CD4-positive, alpha-beta T cell treated with Interleukin-1 beta for 1 hour (primary cell): ENCODE data around the gene MED15.
"Not testable (repeated sequence)": the region's sequence is repeated elsewhere in the genome, so short reads cannot be mapped to it uniquely, and the experiment has no call there.

Experiments used
- DNase-seq, 2 donors: peaks; one replicate each; pipeline ENCODE4 v3.0.0-alpha.2; 2020 to 2022

MED15 gene

GRCh38 chr22:20587206-20587958 lies 80.0 kb downstream of the MED15 start:
- DNase-seq = no peak

GRCh38 chr22:20588092-20588842 lies 80.9 kb downstream of the MED15 start:
- DNase-seq = no peak

GRCh38 chr22:20588843-20589581 lies 81.6 kb downstream of the MED15 start:
- DNase-seq = no peak

GRCh38 chr22:20589614-20590476 lies 82.4 kb downstream of the MED15 start:
- DNase-seq = no peak

- no peak for DNase-seq
Measured at GRCh38 chr22:20590477-20591294, 83.3 kb downstream of the MED15 start.

- no peak for DNase-seq
Measured at GRCh38 chr22:20591295-20591645, 83.9 kb downstream of the MED15 start.

GRCh38 chr22:20591660-20592310 lies 84.4 kb downstream of the MED15 start:
- no peak for DNase-seq

GRCh38 chr22:20594038-20594437 lies 86.6 kb downstream of the MED15 start:
- DNase-seq = not testable (repeated sequence)

- DNase-seq = not testable (repeated sequence)
Measured at GRCh38 chr22:20594486-20594885, 87.1 kb downstream of the MED15 start.

GRCh38 chr22:20595461-20595860 lies 88.1 kb downstream of the MED15 start:
- DNase-seq = no peak

- no peak for DNase-seq
Measured at GRCh38 chr22:20599117-20599516, 91.7 kb downstream of the MED15 start.

- DNase-seq = no peak
Measured at GRCh38 chr22:20600137-20600673, 92.8 kb downstream of the MED15 start.

- no peak for DNase-seq
Measured at GRCh38 chr22:20601308-20601707, 93.9 kb downstream of the MED15 start.

GRCh38 chr22:20602609-20603164 lies 95.3 kb downstream of the MED15 start:
- no peak for DNase-seq

GRCh38 chr22:20604092-20604747 lies 96.8 kb downstream of the MED15 start:
- DNase-seq = no peak

- no peak for DNase-seq
Measured at GRCh38 chr22:20604776-20605221, 97.4 kb downstream of the MED15 start.

- DNase-seq = no peak
Measured at GRCh38 chr22:20605328-20605727, 97.9 kb downstream of the MED15 start.

- DNase-seq = peak; percentile 70 to 72
Measured at GRCh38 chr22:20606041-20606783, 98.8 kb downstream of the MED15 start.

- DNase-seq = no peak
Measured at GRCh38 chr22:20606784-20607128, 99.3 kb downstream of the MED15 start.
